GM13976 (cell line): Measurements from ENCODE around the gene GRAMD4.

ENCODE experiments used
- DNase-seq: peaks from one replicate; pipeline ENCODE4 v3.0.0; 2012; ENCODE audit warnings: low spot score
- in situ Hi-C: fragments of 300-500 bp; cut with MboI; formaldehyde crosslinking; loops from one replicate; pipeline ENCODE4 v1.12.0; 2022; ENCODE audit warnings: low sequenced_read_pairs, mixed read lengths, inconsistent platforms; ENCODE audit not compliant: unreplicated experiment
- TF ChIP-seq, protein P1 (sequence below): IDR thresholded peaks from 2 replicates; pipeline ENCODE4 v1.5.1; 2012; ENCODE audit warnings: borderline replicate concordance, mild to moderate bottlenecking; ENCODE audit not compliant: insufficient read depth; ENCODE audit errors: extremely low read depth, missing control alignments, control extremely low read depth

The GRAMD4 gene

DNA sequence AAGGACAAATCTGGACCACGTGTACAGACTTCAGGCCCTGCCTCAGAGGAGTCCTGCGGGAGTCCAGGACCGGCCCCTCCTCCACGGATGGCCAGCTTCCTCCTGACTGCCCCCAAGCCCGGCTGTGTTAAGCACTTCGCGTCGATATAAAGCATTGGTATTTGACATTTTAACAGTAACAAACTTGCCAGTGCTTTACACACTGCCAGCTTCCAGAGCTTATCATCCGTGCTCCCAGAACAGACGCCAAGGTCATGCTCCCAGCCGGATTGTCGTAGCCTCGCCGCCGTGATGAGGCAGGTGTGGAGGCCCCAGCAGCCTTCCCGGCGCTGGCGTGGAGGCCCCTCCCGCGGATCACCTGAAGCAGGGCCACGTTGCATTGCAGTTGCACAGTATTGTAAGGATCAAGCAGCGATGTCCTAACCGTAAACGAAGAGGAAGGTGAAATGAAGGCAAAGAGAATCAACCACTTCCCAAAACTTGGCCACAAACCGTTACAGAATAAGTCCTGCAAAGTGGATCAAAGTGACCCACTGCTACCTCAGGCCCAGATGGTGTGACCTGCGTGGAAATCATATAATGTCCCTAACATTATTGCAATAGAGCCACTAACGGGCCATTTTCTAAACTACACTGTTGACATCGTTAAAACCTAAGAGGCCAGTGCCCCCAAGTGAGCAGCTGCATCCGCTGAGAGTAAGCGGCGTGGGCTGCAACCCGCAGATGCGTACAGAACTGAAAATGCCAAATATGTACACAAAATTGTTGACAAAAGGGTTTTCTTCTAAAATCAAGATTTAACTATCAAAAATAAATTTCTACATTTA is 66.2 kb downstream of the GRAMD4 start:
- no peak for DNase-seq
- TF ChIP-seq, protein P1, sequence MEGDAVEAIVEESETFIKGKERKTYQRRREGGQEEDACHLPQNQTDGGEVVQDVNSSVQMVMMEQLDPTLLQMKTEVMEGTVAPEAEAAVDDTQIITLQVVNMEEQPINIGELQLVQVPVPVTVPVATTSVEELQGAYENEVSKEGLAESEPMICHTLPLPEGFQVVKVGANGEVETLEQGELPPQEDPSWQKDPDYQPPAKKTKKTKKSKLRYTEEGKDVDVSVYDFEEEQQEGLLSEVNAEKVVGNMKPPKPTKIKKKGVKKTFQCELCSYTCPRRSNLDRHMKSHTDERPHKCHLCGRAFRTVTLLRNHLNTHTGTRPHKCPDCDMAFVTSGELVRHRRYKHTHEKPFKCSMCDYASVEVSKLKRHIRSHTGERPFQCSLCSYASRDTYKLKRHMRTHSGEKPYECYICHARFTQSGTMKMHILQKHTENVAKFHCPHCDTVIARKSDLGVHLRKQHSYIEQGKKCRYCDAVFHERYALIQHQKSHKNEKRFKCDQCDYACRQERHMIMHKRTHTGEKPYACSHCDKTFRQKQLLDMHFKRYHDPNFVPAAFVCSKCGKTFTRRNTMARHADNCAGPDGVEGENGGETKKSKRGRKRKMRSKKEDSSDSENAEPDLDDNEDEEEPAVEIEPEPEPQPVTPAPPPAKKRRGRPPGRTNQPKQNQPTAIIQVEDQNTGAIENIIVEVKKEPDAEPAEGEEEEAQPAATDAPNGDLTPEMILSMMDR: no peak
- in situ Hi-C loops: loop anchor here (10.0 kb wide), 1 partner anchor 122 kb away; no protein-coding TSS in a partner anchor

DNA sequence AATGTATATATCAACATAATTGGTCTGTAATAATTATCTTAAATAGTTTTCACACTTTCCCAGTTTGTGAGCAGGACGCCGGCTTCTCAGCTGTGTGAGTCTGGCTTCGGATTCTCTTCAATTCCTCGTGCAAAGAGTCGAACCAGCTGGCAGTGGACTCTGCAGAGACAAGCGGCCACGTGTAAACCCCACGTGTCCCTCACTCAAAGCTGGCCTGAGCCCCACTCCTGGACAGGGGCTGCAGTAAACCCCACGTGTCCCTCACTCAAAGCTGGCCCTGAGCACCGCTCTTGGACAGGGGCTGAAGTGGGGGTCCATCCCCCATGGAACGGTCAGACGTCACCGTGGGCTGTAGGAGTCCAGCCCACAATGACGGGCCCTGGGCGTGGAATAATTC is 66.9 kb downstream of the GRAMD4 start:
- in situ Hi-C loops: loop anchor here (10.0 kb wide), 1 partner anchor 122 kb away; no protein-coding TSS in a partner anchor
- DNase-seq: no peak
- TF ChIP-seq, protein P1: no peak

DNA sequence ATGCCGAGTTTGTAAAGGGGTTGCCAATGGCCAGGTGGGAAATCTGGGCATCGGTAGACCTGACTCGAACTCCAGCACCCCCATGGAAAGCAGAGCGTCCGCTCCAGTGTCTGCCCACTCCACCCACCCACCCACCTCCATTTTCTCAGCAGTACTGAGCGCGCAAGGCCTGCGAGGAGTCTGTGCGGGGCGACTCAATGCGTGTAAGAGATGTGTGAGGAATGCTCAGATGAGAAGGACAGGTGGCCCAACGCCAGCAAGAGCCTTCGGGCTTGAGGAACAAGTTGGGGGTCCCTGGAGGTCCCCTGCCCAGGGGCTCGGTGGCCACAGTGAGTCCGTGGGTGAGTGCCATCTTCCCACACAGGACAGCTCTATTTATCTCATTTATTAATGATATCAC is 67.3 kb downstream of the GRAMD4 start:
- in situ Hi-C loops: loop anchor here (10.0 kb wide), 1 partner anchor 123 kb away; no protein-coding TSS in a partner anchor
- TF ChIP-seq, protein P1: no peak
- DNase-seq: no peak

DNA sequence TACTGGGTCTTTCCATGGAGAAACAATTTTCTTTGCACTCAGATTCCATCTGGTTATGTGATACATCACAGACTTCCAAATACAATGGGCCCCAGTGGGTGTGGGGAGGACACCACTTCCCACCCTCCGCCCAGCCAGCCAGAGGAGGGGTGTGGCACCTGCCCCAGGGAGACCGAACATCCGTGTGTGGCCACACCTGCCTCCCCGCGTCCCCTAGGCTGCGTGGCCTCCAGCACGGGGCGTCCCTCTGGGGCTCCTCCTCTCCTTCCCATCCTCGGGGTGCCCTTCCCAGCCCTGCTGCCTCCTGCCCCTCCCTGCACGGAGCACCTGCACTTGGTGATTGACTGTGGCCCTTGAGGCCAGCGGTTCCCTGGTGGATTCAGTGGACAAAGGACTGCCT is 68.8 kb downstream of the GRAMD4 start:
- in situ Hi-C loops: loop anchor here (10.0 kb wide), 1 partner anchor 124 kb away; no protein-coding TSS in a partner anchor
- DNase-seq: no peak
- TF ChIP-seq, protein P1: no peak

DNA sequence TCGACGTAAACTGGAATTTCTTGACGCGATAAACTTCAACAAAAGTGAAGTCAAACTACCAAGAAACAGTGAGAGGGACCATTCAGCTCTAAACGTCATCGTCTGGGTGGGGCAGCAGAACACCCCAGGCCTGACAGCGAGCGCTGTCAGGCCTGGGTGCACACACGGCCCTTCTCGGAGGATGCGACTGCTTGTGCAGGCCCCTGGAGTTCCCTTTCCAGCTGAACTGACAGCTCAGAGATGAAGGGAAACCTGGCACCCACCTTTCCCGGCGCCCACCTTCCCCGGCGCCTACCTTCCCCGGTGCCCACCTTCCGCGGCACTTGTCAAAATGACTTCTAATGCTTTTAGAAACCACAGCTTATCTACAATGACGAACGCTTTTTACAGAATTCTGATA is 70.0 kb downstream of the GRAMD4 start:
- TF ChIP-seq, protein P1: no peak
- in situ Hi-C loops: no loop called here
- no peak for DNase-seq

DNA sequence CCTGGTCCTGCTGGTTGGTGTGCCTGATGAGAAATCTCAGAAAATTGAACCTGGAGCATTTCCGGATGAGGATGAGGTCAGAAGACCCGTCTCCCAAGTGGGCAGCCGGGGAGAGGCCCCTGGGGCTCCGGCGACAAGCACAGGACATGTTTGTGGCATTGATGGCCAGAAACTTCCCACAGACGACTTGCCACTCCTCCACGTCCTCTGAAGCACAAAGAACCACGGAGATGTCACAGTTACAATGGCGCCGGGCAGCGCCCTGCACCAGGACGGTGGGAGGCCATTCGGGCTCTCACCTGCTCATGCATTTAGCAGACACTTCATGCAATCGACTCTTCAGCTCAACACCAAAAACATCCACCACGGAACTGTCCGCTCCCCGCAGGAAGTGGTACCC is 71.4 kb downstream of the GRAMD4 start:
- no peak for DNase-seq
- in situ Hi-C loops: no loop called here
- TF ChIP-seq, protein P1: no peak
